Daoy (cell line): ENCODE data around the gene FZR1. TPM values are rescaled to one million over a fixed set of nuclear protein-coding genes. Genes with fewer than 3 reads are reported as not detected.
"Not testable (repeated sequence)": the region's sequence is repeated elsewhere in the genome, so short reads cannot be mapped to it uniquely, and the experiment has no call there.

Experiments
- DNase-seq: peaks from one replicate; pipeline ENCODE4 v3.0.0-alpha.2; 2015; ENCODE audit warnings: low read depth
- total RNA-seq: library from RNA; depleted of rRNA; stranded (reverse); fragments of >200 nt; shearing (Covaris generic); gene quantifications from 2 replicates; pipeline ENCODE4 v1.2.3, GENCODE V29; 2014

The FZR1 gene
- total RNA-seq, 1 experiment from 2014 or later: 43.7 TPM

- DNase-seq: peak; percentile 100
Measured at GRCh38 chr19:3572132-3572854, 66.2 kb downstream of the FZR1 start.

GRCh38 chr19:3572855-3573161 lies 66.7 kb downstream of the FZR1 start, which contains the start of gene HMG20B:
TSS of gene HMG20B (plus strand) at chr19:3572944. CDS start at chr19:3573310, 366 bp downstream.
- no peak for DNase-seq

- peak; percentile 39 for DNase-seq
Measured at GRCh38 chr19:3573162-3573857, 67.2 kb downstream of the FZR1 start.

- DNase-seq: peak; percentile 98
Measured at GRCh38 chr19:3573858-3574637, 67.9 kb downstream of the FZR1 start.

GRCh38 chr19:3575260-3575741 lies 69.2 kb downstream of the FZR1 start:
- peak; percentile 57 for DNase-seq

GRCh38 chr19:3575949-3576673 lies 70.0 kb downstream of the FZR1 start:
- DNase-seq: no peak

GRCh38 chr19:3576696-3577443 lies 70.8 kb downstream of the FZR1 start:
- no peak for DNase-seq

- no peak for DNase-seq
Measured at GRCh38 chr19:3577723-3578344, 71.7 kb downstream of the FZR1 start.

- DNase-seq: no peak
Measured at GRCh38 chr19:3578390-3578789, 72.3 kb downstream of the FZR1 start.

GRCh38 chr19:3580156-3580934 lies 74.2 kb downstream of the FZR1 start:
- peak; percentile 49 for DNase-seq

GRCh38 chr19:3581792-3582191 lies 75.7 kb downstream of the FZR1 start:
- DNase-seq: not testable (repeated sequence)

- DNase-seq: not testable (repeated sequence)
Measured at GRCh38 chr19:3584036-3584802, 78.1 kb downstream of the FZR1 start.

GRCh38 chr19:3585301-3586126 lies 79.4 kb downstream of the FZR1 start, which contains the start of gene GIPC3:
TSS of gene GIPC3 (plus strand) at chr19:3585478. CDS start at chr19:3585598, 120 bp downstream.
- no peak for DNase-seq

GRCh38 chr19:3586127-3586626 lies 80.1 kb downstream of the FZR1 start:
- no peak for DNase-seq

- no peak for DNase-seq
Measured at GRCh38 chr19:3586707-3587346, 80.7 kb downstream of the FZR1 start.
